ENCODE results near the gene EID2B.

DNA sequence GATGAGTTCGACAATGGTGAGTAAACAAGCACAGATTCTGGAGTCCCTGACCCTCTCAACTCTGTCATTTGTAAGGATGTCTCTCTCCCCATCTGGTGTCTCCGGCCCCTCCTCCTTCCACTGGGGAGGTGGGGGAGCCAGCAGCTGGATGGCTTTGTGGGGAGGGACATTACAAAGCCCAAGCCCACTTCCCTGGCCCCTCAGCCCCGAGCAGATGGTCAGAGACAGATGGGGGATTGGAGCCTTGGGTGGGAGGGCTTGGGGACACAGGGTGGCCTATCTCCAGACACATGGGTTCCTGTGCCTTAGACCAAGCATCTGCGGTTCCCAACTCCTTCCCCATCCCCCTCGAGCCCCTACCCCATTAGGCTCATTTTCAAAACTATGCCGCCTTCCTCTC lies 49.5 kb downstream of the EID2B start:
- TF ChIP-seq POLR2A (IDR thresholded peaks at IDR 0.05): no peak
- no peak for TF ChIP-seq POLR2AphosphoS5 (IDR thresholded peaks at IDR 0.05)
- no peak for TF ChIP-seq CTCF (IDR thresholded peaks at IDR 0.05 in 8 of 11, conservative IDR thresholded peaks at IDR 0.05 in 3 of 11)

Measured in spleen (tissue), 7 donors.